Neural crest cell (in vitro differentiated cells): ENCODE results near the gene KPRP. TPM values are rescaled to one million over a fixed set of nuclear protein-coding genes. Genes with fewer than 3 reads are reported as not detected.

Source experiments
- DNase-seq: peaks from one replicate; pipeline ENCODE4 v3.0.0; 2021; ENCODE audit warnings: low read depth, mixed read lengths, low spot score
- H3K27ac Mint-ChIP-seq: one replicate; pipeline ENCODE4 v1.8.0; 2021; ENCODE audit warnings: mild to moderate bottlenecking, mixed read lengths; ENCODE audit not compliant: unreplicated experiment
- H3K27me3 Mint-ChIP-seq: 2 replicates; pipeline ENCODE4 v1.8.0; 2021; ENCODE audit warnings: low read depth, mild to moderate bottlenecking, mixed read lengths
- H3K36me3 Mint-ChIP-seq: 2 replicates; pipeline ENCODE4 v1.8.0; 2021; ENCODE audit warnings: low read depth, mild to moderate bottlenecking, mixed read lengths
- H3K4me1 Mint-ChIP-seq: 2 replicates; pipeline ENCODE4 v1.8.0; 2021; ENCODE audit warnings: mixed read lengths
- H3K4me3 Mint-ChIP-seq: one replicate; pipeline ENCODE4 v1.8.0; 2021; ENCODE audit warnings: mild to moderate bottlenecking, mixed read lengths
- H3K9me3 Mint-ChIP-seq: 2 replicates; pipeline ENCODE4 v1.8.0; 2021; ENCODE audit warnings: mixed read lengths
- CTCF ChIP-seq: fragments of 200-600 bp; sonication (generic); conservative IDR thresholded peaks from 2 replicates; pipeline ENCODE4 v1.5.0; 2021; ENCODE audit warnings: antibody characterized with exemption, mild to moderate bottlenecking
- long read RNA-seq: library from polyadenylated mRNA; unstranded; transcript quantifications from one replicate; pipeline ENCODE4 v2.0.0, GENCODE V29; 2020
- total RNA-seq: library from RNA; stranded (reverse); gene quantifications from 2 replicates; pipeline ENCODE4 v1.2.1, GENCODE V29; 2021

KPRP gene
- total RNA-seq: not detected in 2 replicates
- long read RNA-seq: 0 reads

GRCh38 chr1:152757747-152758146 is at the start of gene KPRP:
Gene KPRP (plus strand): TSS chr1:152758025. CDS start chr1:152759589, 1,564 bp downstream.
- no peak for TF ChIP-seq CTCF
- H3K4me3 Mint-ChIP-seq: no peak within 1 kb of the TSS
- no peaks in the 10 kb centered on the region for H3K27me3 Mint-ChIP-seq
- no peak within 1 kb of the TSS for H3K27ac Mint-ChIP-seq
- H3K9me3 Mint-ChIP-seq: peaks cover 28% of the 10 kb centered on the region
- peaks cover 11% of the 10 kb centered on the region for H3K36me3 Mint-ChIP-seq
- no peaks in the 10 kb centered on the region for H3K4me1 Mint-ChIP-seq
- DNase-seq: no peak

- Mint-ChIP-seq H3K36me3 (peaks cover 9% of the 10 kb centered on the region), H3K27ac (no peak overlapping the region), H3K9me3 (peaks cover 31% of the 10 kb centered on the region)
Measured at GRCh38 chr1:152718238-152718637, 39.6 kb upstream of the KPRP start.

GRCh38 chr1:152725261-152725660 is 32.6 kb upstream of the KPRP start:
- Mint-ChIP-seq H3K4me3 (no peak overlapping the region), H3K36me3 (peaks cover 6% of the 10 kb centered on the region), H3K4me1 (no peaks in the 10 kb centered on the region), H3K27ac (no peak overlapping the region), H3K9me3 (peaks cover 13% of the 10 kb centered on the region), H3K27me3 (no peaks in the 10 kb centered on the region)
- no peak for TF ChIP-seq CTCF
- DNase-seq: no peak

More at GRCh38 chr1:152718238-152718637, 39.6 kb upstream of the KPRP start:
- no peaks in the 10 kb centered on the region for H3K4me1 Mint-ChIP-seq
- no peak for TF ChIP-seq CTCF
- DNase-seq: no peak
- H3K4me3 Mint-ChIP-seq: no peak overlapping the region
- H3K27me3 Mint-ChIP-seq: no peaks in the 10 kb centered on the region

- Mint-ChIP-seq H3K36me3 (no peaks in the 10 kb centered on the region), H3K9me3 (peaks cover 4% of the 10 kb centered on the region), H3K27ac (no peak overlapping the region), H3K4me3 (no peak overlapping the region), H3K27me3 (no peaks in the 10 kb centered on the region), H3K4me1 (no peaks in the 10 kb centered on the region)
- no peak for TF ChIP-seq CTCF
- DNase-seq: no peak
Measured at GRCh38 chr1:152728986-152729385, 28.8 kb upstream of the KPRP start.

- peaks cover 16% of the 10 kb centered on the region for H3K9me3 Mint-ChIP-seq
- no peak for DNase-seq
Measured at GRCh38 chr1:152735648-152736047, 22.2 kb upstream of the KPRP start.

More at GRCh38 chr1:152735648-152736047, 22.2 kb upstream of the KPRP start:
- H3K27me3 Mint-ChIP-seq: no peaks in the 10 kb centered on the region
- H3K4me3 Mint-ChIP-seq: no peak overlapping the region
- H3K36me3 Mint-ChIP-seq: peaks cover 2% of the 10 kb centered on the region
- H3K27ac Mint-ChIP-seq: no peak overlapping the region
- H3K4me1 Mint-ChIP-seq: no peaks in the 10 kb centered on the region
- TF ChIP-seq CTCF: no peak
